Measurements from ENCODE around the gene SPTY2D1.

DNA sequence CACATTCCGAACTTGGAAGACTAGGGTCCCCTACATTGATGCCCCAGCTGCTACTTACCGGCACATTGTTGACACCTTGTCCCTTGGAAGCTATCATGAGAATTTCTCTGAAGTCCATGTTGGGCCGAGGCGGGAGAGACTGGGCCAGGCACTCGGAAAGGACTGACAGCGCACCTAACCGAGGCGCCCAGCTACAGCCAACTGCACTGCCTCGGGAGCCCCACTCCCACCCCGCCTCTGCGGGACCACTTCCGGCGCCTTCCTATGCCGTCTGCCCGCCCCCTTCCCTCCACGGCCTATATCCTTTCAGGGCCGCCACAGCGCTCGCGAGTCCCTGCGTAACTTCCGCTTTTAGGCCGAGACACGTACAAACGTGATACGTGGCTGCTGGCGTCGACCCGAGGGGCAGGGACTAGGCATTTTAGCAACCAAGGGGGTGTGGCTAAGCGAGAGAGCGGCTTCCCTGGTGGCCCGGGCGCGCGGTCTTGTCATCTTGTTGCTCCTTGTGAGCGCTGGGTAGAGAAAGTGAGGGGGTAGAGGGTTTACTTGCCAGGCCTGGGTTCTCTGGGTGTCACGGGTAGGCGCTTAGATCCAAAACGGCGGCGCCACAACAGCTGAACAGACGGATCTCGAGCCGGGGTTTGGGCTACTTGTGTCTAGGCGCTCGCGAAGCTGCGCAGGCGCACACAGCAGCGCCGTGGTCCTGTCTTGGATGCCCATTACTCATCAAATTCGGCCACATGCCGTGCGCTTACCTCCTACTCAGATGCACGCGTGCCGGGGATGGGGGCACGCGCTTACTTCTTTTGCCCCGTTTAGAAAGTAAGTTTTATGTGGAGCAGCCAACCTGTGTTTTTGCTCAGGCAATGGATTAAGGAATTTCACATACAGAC lies at the start of gene SPTY2D1:
- TF ChIP-seq, protein P1, sequence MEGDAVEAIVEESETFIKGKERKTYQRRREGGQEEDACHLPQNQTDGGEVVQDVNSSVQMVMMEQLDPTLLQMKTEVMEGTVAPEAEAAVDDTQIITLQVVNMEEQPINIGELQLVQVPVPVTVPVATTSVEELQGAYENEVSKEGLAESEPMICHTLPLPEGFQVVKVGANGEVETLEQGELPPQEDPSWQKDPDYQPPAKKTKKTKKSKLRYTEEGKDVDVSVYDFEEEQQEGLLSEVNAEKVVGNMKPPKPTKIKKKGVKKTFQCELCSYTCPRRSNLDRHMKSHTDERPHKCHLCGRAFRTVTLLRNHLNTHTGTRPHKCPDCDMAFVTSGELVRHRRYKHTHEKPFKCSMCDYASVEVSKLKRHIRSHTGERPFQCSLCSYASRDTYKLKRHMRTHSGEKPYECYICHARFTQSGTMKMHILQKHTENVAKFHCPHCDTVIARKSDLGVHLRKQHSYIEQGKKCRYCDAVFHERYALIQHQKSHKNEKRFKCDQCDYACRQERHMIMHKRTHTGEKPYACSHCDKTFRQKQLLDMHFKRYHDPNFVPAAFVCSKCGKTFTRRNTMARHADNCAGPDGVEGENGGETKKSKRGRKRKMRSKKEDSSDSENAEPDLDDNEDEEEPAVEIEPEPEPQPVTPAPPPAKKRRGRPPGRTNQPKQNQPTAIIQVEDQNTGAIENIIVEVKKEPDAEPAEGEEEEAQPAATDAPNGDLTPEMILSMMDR (optimal IDR thresholded peaks at IDR 0.05 in 1 of 3, IDR thresholded peaks at IDR 0.05 in 1 of 3, conservative IDR thresholded peaks at IDR 0.05 in 1 of 3; ENCODE audit: extremely low read depth in 1 of 3, insufficient read depth in 2 of 3, low read length in 3 of 3), result peak in 1 of 3 experiments; percentile 11
- no peak for TF ChIP-seq EZH2 (IDR thresholded peaks at IDR 0.05; ENCODE audit: low read length)

All from keratinocyte (primary cell).